Central memory CD8-positive, alpha-beta T cell (primary cell): ENCODE data around the gene MAN1A1.

Experiments
- ATAC-seq: fragments of 150-1000 bp; cut with Tn5 transposase; replicated peaks from 2 replicates; pipeline ENCODE4 v1.10.0; 2022; ENCODE audit warnings: mild to moderate bottlenecking, moderate FRiP score, moderate number of reproducible peaks; ENCODE audit not compliant: poor library complexity, severe bottlenecking; ENCODE audit errors: extremely low read depth
- DNase-seq, 2 donors: peaks; one replicate each; pipeline ENCODE4 v3.0.0; 2021; ENCODE audit warnings: low spot score in 2 of 2
- H3K27ac Mint-ChIP-seq: one replicate; pipeline ENCODE4 v1.8.0; 2022; ENCODE audit warnings: low read depth, mild to moderate bottlenecking, moderate library complexity, mixed read lengths
- H3K27me3 Mint-ChIP-seq: one replicate; pipeline ENCODE4 v1.8.0; 2022; ENCODE audit warnings: mixed read lengths
- H3K36me3 Mint-ChIP-seq: one replicate; pipeline ENCODE4 v1.8.0; 2022; ENCODE audit warnings: mild to moderate bottlenecking, moderate library complexity, mixed read lengths; ENCODE audit not compliant: insufficient read depth
- H3K4me1 Mint-ChIP-seq: one replicate; pipeline ENCODE4 v1.8.0; 2022; ENCODE audit warnings: mixed read lengths
- H3K4me3 Mint-ChIP-seq: one replicate; pipeline ENCODE4 v1.8.0; 2022; ENCODE audit warnings: mild to moderate bottlenecking, moderate library complexity, mixed read lengths
- H3K9me3 Mint-ChIP-seq: one replicate; pipeline ENCODE4 v1.8.0; 2022; ENCODE audit warnings: mixed read lengths

Gene MAN1A1

DNA sequence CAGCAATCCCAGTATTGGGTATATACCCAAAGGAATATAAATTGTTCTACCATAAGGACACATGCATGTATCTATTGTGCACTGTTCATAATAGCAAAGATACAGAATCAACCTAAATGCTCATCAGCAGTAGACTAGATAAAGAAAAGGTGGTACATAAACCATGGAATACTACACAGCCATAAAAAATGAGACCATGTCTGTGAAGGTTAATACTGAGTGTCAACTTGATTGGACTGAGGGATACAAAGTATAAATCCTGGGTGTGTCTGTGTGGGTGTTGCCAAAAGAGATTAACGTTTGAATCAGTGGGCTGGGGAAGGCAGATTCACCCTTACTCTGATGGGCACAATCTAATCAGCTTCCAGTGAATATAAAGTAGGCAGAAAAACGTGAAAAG lies 86.9 kb downstream of the MAN1A1 start:
- Mint-ChIP-seq H3K9me3 (no peaks in the 10 kb centered on the region), H3K36me3 (no peaks in the 10 kb centered on the region), H3K27ac (no peak overlapping the region), H3K4me3 (no peak overlapping the region), H3K4me1 (peaks cover 10% of the 10 kb centered on the region), H3K27me3 (no peaks in the 10 kb centered on the region)
- DNase-seq (no peak), ATAC-seq (no peak)

DNA sequence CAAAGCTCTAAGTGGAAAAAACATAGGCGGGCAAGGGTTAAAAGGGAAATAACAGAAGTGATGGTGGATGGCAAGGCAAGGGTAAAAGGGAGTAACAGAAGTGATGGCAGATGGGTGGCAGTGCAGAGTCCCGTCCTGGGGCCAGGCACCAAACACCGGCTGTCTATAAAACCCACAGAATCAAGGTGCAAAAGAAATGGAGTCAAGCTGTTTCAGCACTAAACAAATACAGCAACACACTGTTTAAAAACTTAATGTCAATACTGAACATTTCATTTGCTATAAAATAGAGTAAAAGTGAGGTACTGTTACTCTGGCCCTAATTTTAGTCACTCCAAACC lies 87.6 kb downstream of the MAN1A1 start:
- H3K9me3 Mint-ChIP-seq: no peaks in the 10 kb centered on the region
- no peaks in the 10 kb centered on the region for H3K27me3 Mint-ChIP-seq
- peaks cover 9% of the 10 kb centered on the region for H3K4me1 Mint-ChIP-seq
- no peaks in the 10 kb centered on the region for H3K36me3 Mint-ChIP-seq
- ATAC-seq: no peak
- no peak overlapping the region for H3K4me3 Mint-ChIP-seq
- no peak for DNase-seq
- H3K27ac Mint-ChIP-seq: no peak overlapping the region

DNA sequence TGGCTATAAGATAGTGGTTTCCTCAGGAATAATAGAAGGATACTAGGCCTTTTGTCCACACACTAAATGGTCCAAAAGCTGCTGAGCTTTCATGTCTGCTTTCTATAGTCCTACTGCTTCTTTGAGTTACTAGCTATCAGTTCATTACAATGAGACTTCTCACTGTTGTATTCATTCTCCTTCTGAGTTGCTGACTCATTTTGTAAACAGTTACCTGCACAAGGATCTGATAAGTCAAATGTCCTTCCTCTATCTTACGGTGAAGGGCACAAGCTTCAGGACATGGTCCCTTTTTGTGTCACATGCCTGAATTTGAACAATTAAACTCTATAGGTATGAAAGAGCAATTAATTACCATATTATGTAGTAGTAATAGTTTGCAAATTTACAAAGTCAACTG lies 90.5 kb downstream of the MAN1A1 start:
- Mint-ChIP-seq H3K27me3 (no peaks in the 10 kb centered on the region), H3K4me3 (no peak overlapping the region), H3K27ac (no peak overlapping the region), H3K36me3 (no peaks in the 10 kb centered on the region), H3K9me3 (no peaks in the 10 kb centered on the region), H3K4me1 (peaks cover 12% of the 10 kb centered on the region)
- DNase-seq (no peak), ATAC-seq (no peak)

DNA sequence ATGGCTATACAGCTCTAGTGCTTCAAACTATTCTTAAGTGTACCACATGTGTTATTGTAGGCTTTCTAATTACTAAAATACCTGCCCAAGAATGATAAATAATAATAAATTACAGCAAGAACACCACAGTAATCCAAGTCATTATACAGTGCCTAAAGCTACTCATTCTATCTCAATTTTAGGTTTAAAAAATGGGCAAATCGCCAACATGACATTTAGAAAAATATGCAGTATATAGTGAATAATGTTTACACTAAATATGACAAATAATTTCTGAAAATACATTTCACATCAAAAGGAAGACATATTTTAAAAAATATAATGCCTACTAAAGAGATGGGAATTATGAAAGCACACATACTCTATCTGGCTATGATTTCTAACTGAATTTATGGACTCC lies 91.8 kb downstream of the MAN1A1 start:
- no peak for DNase-seq
- H3K27me3 Mint-ChIP-seq: no peaks in the 10 kb centered on the region
- no peaks in the 10 kb centered on the region for H3K9me3 Mint-ChIP-seq
- no peak for ATAC-seq
- H3K4me1 Mint-ChIP-seq: peaks cover 12% of the 10 kb centered on the region
- no peak overlapping the region for H3K4me3 Mint-ChIP-seq
- no peak overlapping the region for H3K27ac Mint-ChIP-seq
- H3K36me3 Mint-ChIP-seq: no peaks in the 10 kb centered on the region

DNA sequence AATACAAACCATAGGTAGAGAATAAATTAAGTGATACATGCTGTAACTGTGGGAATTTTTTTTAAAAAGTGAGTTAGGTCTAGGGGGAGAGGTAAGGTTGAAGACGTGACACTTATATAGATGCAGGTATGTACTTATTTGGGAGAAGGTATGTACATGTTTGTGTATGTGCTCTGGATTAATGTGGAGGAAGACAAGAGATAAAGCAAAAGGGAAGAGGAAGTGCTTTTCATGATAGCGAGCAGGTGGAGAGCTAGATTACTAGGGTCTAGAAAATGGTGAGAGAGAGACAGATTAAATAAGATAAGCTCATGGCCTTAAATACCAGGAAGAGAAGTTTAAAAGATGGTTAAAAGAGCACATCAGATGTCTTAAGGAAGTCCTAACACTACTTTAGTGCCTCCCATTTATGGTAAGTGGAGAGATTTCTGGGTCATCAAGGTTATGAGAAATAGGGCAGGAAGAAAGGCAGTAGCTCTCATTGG lies 92.5 kb downstream of the MAN1A1 start:
- no peaks in the 10 kb centered on the region for H3K27me3 Mint-ChIP-seq
- peaks cover 11% of the 10 kb centered on the region for H3K4me1 Mint-ChIP-seq
- H3K4me3 Mint-ChIP-seq: no peak overlapping the region
- no peak overlapping the region for H3K27ac Mint-ChIP-seq
- H3K9me3 Mint-ChIP-seq: no peaks in the 10 kb centered on the region
- ATAC-seq (no peak), DNase-seq (no peak)
- no peaks in the 10 kb centered on the region for H3K36me3 Mint-ChIP-seq

DNA sequence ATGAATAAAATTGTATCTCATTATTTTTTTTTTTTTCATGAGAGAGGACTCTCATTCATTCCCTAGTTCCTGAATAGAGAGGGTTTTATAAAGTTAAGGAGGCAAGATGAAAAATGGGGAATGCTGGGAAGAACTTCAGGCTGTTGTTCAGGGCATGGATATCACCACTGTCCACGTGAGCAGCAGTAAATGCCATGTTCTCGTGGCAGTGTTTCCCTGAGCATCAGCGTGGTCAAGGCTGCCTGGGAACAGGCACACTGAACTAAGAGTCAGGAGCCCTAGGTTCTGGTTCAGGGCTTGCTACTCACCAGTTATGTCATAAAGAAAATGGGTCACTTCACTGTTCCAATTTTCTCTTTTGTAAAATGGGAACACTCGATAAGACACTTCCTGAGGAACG lies 93.2 kb downstream of the MAN1A1 start:
- Mint-ChIP-seq H3K36me3 (no peaks in the 10 kb centered on the region), H3K27ac (peak overlapping the region; percentile 71)

DNA sequence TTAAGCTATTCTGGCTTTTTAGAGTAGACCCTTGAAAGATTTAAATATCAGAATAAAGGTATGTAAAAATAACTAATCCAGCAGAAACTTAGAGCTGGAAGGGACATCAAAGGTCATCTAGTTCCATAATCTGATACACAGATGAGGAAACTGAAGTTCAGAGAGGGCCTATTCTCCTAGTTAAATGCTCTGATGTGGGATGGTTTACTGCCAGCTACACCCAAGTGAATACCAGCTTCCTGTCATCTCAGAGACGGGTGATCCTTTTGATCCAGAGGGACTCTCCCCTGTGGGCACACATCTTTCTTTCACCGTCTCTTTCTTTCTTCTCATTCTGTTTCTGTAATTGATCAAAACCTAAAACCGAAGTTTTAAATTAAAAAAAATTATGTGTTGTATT lies 94.1 kb downstream of the MAN1A1 start:
- Mint-ChIP-seq H3K36me3 (no peaks in the 10 kb centered on the region), H3K4me1 (peaks cover 6% of the 10 kb centered on the region), H3K4me3 (no peak overlapping the region), H3K9me3 (no peaks in the 10 kb centered on the region), H3K27me3 (no peaks in the 10 kb centered on the region), H3K27ac (no peak overlapping the region)
- ATAC-seq: no peak
- DNase-seq: no peak

More for the DNA sequence above, 93.2 kb downstream of the MAN1A1 start:
- peaks cover 6% of the 10 kb centered on the region for H3K4me1 Mint-ChIP-seq
- H3K4me3 Mint-ChIP-seq: no peak overlapping the region
- ATAC-seq (no peak), DNase-seq (no peak)
- H3K27me3 Mint-ChIP-seq: no peaks in the 10 kb centered on the region
- H3K9me3 Mint-ChIP-seq: no peaks in the 10 kb centered on the region

DNA sequence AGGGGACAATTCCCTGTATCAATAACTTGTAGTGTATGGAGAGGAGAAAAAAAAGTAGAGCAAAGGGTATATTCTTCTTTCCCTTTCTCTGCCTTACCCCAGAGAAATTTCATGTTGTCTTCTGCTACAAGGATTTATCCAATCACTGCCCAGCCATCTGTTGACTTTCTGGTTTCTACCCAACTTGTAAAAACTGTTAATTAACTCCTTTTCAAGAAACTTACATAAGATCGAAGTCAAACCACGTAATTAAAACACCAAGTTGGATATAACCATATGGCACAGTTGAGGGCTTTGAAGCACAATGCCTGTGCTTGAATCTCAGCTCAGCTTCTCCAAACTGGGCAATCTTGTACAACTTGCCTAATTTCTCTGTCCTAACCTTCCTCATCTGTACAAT lies 99.5 kb downstream of the MAN1A1 start:
- Mint-ChIP-seq H3K27ac (no peak overlapping the region), H3K4me3 (no peak overlapping the region), H3K4me1 (no peaks in the 10 kb centered on the region), H3K36me3 (no peaks in the 10 kb centered on the region), H3K27me3 (no peaks in the 10 kb centered on the region), H3K9me3 (no peaks in the 10 kb centered on the region)
- no peak for ATAC-seq
- DNase-seq: no peak

DNA sequence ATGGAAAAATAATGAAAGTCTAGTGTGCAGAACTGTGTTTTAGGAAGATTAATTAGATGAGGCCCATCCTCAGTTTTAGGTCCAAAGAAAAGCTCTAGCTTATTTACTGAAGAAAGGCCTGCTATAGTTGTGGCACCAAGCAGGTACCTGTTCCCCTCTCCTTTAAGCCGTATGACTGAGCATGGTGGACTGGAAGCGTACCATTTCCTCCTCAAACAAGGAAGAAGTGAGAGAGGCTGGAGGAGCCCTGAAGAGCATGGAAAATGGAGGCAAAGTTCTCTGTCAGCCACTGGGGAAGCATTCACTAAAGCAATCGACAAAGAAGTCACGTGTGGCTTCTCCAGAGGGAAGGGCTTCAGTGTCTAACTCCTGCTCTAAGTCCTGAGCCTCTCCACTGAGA lies 100.2 kb downstream of the MAN1A1 start:
- Mint-ChIP-seq H3K4me3 (no peak overlapping the region), H3K27ac (no peak overlapping the region)
- no peak for ATAC-seq

DNA sequence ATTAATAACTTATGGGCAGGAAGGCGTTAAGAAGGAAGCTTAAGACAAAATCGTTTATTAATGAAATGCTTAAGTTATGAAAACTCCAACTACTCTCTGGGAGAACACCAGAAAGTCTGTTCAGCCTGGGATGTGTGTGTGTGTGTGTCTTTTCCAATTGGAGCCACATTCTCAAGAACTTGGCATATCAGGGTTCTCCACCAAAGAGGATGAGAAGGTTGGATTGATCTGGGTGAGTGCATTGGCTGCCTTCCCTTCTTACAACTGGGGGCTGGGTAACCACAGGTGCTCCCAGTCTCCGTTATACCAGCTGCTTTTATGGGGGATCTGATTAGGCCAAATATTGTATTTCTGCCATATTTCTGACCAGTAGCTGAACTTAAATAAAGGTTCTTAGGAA lies 102.1 kb downstream of the MAN1A1 start:
- no peaks in the 10 kb centered on the region for H3K36me3 Mint-ChIP-seq
- no peak overlapping the region for H3K4me3 Mint-ChIP-seq
- DNase-seq (no peak), ATAC-seq (no peak)
- no peaks in the 10 kb centered on the region for H3K4me1 Mint-ChIP-seq
- no peaks in the 10 kb centered on the region for H3K27me3 Mint-ChIP-seq
- no peak overlapping the region for H3K27ac Mint-ChIP-seq
- no peaks in the 10 kb centered on the region for H3K9me3 Mint-ChIP-seq

More for the DNA sequence above, 100.2 kb downstream of the MAN1A1 start:
- DNase-seq: no peak
- Mint-ChIP-seq H3K27me3 (no peaks in the 10 kb centered on the region), H3K9me3 (no peaks in the 10 kb centered on the region), H3K36me3 (no peaks in the 10 kb centered on the region), H3K4me1 (no peaks in the 10 kb centered on the region)

DNA sequence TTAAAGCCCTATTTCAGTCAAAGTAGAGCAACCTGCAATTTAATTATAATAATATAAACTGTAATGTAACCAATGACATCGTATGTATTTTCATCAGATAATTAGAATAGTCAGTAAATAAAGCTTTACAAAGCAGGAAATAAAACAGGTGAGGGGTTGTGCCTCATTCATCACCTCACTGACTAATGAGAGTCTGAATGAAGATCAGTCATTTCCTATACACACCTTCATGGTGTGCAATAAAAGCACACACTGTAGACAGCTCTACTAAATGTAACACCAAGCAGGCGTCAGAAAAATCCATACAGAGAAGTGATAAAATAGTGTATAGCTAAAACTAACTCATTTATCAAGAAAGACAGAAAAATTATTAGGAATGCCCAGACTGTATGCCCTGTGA lies 105.9 kb downstream of the MAN1A1 start:
- Mint-ChIP-seq H3K4me3 (no peak overlapping the region), H3K4me1 (no peaks in the 10 kb centered on the region), H3K36me3 (no peaks in the 10 kb centered on the region), H3K27me3 (no peaks in the 10 kb centered on the region), H3K9me3 (no peaks in the 10 kb centered on the region), H3K27ac (no peak overlapping the region)
- ATAC-seq (no peak), DNase-seq (no peak)

DNA sequence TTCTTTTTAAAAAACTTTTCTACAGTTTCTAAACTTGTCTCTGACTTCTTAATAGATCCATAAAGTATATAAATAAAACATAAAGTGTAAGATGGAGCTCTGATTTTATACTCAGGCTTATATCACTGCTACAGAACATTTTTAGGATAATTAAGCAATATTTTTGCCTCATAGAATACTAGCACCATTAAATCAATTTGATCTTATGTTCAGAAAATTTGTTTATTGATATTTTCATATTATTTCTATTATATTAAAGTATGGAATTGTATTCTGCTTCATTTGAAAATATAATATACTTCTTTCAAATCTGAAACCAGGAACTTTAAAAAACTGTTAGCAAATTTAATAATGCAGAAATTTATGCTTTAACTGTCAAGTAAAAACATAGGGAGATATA lies 106.5 kb downstream of the MAN1A1 start:
- Mint-ChIP-seq H3K4me1 (no peaks in the 10 kb centered on the region), H3K27me3 (no peaks in the 10 kb centered on the region), H3K27ac (no peak overlapping the region), H3K4me3 (no peak overlapping the region), H3K36me3 (no peaks in the 10 kb centered on the region), H3K9me3 (no peaks in the 10 kb centered on the region)
- ATAC-seq (no peak), DNase-seq (no peak)

DNA sequence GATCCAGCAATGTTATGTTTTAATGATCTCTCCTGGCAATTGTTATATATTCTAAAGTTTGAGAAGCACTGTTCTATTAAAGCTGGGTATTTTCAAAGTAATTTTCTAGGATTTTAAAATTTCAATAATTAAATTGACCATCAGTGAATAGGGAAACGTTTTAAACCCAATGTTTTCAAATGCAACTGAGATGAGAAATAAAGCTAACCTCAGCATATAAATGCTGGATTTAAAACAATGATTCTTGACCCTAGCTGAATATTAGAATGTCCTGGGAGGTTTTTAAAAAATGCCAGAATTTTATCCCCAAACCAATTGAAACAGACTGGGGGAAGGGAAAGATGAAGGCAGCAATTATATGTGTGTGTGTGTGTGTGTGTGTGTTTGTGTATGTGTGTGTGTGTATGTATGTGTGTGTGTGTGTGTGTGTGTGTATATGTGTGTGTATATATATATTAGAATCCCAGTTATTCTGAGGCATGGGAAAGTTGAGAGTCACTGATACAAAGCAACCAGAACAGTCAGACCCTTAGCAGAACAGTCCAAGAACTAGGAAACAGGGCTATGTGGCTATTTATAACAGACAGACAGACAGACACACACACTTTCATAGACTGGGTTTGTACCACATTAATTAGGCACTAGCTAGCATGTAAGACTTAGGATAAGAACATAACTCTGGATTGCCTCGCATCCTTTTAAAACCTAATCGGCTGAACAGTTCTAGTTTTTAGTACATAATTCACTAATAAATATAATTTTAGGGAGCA lies 107.8 kb downstream of the MAN1A1 start:
- H3K27me3 Mint-ChIP-seq: no peaks in the 10 kb centered on the region
- H3K27ac Mint-ChIP-seq: no peak overlapping the region
- DNase-seq: no peak
- no peak overlapping the region for H3K4me3 Mint-ChIP-seq
- no peaks in the 10 kb centered on the region for H3K9me3 Mint-ChIP-seq
- ATAC-seq: no peak
- H3K4me1 Mint-ChIP-seq: no peaks in the 10 kb centered on the region
- H3K36me3 Mint-ChIP-seq: no peaks in the 10 kb centered on the region
